Parathyroid adenoma (tissue), 2 donors: ENCODE measurements around the gene TNIP3.

Experiments
- H2AFZ ChIP-seq: fragments of 300-600 bp; sonication (generic); one replicate; pipeline ENCODE4 v1.7.0; 2017; ENCODE audit warnings: antibody characterized with exemption, mild to moderate bottlenecking
- H3K27ac ChIP-seq: fragments of 300-600 bp; sonication (generic); one replicate; pipeline ENCODE4 v1.7.0; 2017
- H3K27me3 ChIP-seq: fragments of 300-600 bp; sonication (generic); one replicate; pipeline ENCODE4 v1.7.0; 2017; ENCODE audit warnings: low read length; ENCODE audit not compliant: control insufficient read depth, insufficient read depth
- H3K36me3 ChIP-seq: fragments of 300-600 bp; sonication (generic); one replicate; pipeline ENCODE4 v1.7.0; 2017; ENCODE audit warnings: low read length; ENCODE audit not compliant: control insufficient read depth, insufficient read depth
- H3K4me1 ChIP-seq: fragments of 300-600 bp; sonication (generic); one replicate; pipeline ENCODE4 v1.7.0; 2017; ENCODE audit warnings: control low read depth
- H3K4me2 ChIP-seq: fragments of 300-600 bp; sonication (generic); one replicate; pipeline ENCODE4 v1.7.0; 2017; ENCODE audit warnings: low read length
- H3K4me3 ChIP-seq: fragments of 300-600 bp; sonication (generic); one replicate; pipeline ENCODE4 v1.7.0; 2017; ENCODE audit warnings: low read depth, low read length
- H3K79me2 ChIP-seq: fragments of 300-600 bp; sonication (generic); one replicate; pipeline ENCODE4 v1.7.0; 2017; ENCODE audit warnings: control low read depth
- H3K9ac ChIP-seq: fragments of 300-600 bp; sonication (generic); one replicate; pipeline ENCODE4 v1.7.0; 2017; ENCODE audit warnings: mild to moderate bottlenecking
- H3K9me3 ChIP-seq: fragments of 300-600 bp; sonication (generic); one replicate; pipeline ENCODE4 v1.7.0; 2017; ENCODE audit warnings: low read length; ENCODE audit not compliant: control insufficient read depth
- CTCF ChIP-seq: fragments of 300-600 bp; sonication (generic); IDR thresholded peaks from one replicate; pipeline ENCODE4 v1.7.0; 2017; ENCODE audit warnings: antibody characterized with exemption, mild to moderate bottlenecking
- donor health status: primary hyperparathyroidism.

TNIP3 gene

GRCh38 chr4:121108557-121108956 is 55.6 kb downstream of the TNIP3 start:
- Histone ChIP-seq H3K9me3 (no peaks in the 10 kb centered on the region), H3K27ac (no peak overlapping the region), H3K4me1 (no peaks in the 10 kb centered on the region), H3K4me3 (no peak overlapping the region), H3K9ac (no peak overlapping the region), H3K36me3 (no peaks in the 10 kb centered on the region), H2AFZ (no peak overlapping the region), H3K27me3 (no peaks in the 10 kb centered on the region), H3K4me2 (no peak overlapping the region), H3K79me2 (no peaks in the 10 kb centered on the region)
- TF ChIP-seq CTCF, result no peak

DNA sequence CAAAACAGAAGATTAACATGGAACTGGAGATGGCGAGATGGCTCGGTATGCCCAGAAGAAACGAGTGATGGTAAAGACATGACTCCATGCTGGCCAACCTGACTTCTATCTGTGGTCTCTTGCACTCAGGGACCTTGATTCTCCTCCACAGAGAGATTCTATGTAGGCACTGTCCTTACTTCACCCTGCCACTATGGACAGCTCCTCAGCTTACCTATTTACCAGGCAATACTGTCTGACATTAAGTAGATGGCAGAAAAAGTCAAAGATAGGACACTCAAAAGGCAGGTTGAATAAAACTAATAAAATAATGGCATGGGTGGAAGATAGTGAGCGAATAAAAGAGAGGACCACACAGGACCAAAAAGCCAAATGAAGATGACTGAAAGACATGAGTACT is 56.6 kb downstream of the TNIP3 start:
- Histone ChIP-seq H3K9ac (no peak overlapping the region), H3K79me2 (no peaks in the 10 kb centered on the region), H3K36me3 (no peaks in the 10 kb centered on the region), H3K4me3 (no peak overlapping the region), H3K9me3 (no peaks in the 10 kb centered on the region), H3K4me1 (no peaks in the 10 kb centered on the region), H3K27me3 (no peaks in the 10 kb centered on the region), H3K27ac (no peak overlapping the region), H3K4me2 (no peak overlapping the region), H2AFZ (no peak overlapping the region)
- TF ChIP-seq CTCF, result no peak

DNA sequence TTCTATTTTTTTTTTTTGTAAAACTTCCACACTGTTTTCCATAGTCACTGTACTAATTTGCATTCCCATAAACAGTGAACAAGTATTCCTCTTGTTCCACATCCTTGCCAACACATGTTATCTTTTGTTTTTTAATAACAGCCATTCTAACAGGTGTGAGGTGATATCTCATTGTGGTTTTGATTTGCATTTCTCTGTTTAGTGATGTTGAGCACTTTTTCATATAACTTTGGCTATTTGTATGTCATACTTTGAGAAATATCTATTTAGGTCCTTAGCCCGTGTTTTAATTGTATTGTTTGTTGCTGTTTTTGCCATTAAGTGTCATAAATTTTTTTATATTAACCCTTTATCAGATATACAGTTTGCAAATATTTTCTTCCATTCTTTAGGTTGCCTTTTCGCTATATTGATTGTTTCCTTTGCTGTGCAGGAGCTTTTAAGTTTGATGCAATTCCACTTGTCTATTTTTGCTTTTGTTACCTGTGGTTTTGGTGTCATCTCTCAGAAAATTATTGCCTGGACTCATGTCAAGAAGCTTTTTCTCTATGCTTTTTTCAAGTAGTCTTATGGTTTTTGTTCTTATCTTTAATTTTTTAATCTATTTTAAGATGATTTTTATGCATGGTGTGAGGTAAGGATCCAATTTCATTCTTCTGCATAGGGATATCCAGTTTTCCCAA is 63.9 kb downstream of the TNIP3 start:
- Histone ChIP-seq H3K27me3 (no peaks in the 10 kb centered on the region), H3K4me3 (no peak overlapping the region), H3K36me3 (no peaks in the 10 kb centered on the region), H2AFZ (no peak overlapping the region), H3K4me1 (no peaks in the 10 kb centered on the region), H3K27ac (no peak overlapping the region), H3K9ac (no peak overlapping the region), H3K9me3 (no peaks in the 10 kb centered on the region), H3K4me2 (no peak overlapping the region), H3K79me2 (no peaks in the 10 kb centered on the region)
- TF ChIP-seq CTCF, result no peak

DNA sequence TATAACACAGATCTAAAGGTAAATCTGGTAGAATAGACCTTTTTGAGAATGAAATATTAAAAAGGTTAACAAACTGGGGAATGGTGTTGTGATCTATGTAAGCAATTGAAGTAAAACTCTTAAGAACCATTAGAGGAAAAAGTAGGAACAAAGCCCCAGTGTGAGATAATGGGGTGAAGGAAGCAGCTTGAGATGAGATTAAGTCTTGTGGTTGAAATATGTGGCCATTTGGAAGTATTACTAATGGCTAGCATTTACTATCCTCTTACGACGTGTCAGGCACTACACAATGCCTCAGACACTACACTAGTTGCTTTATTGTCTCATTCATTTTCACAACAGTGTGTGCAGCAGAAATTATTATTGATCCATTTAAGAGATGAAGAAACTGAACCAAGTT is 65.9 kb downstream of the TNIP3 start:
- Histone ChIP-seq H3K27me3 (no peaks in the 10 kb centered on the region), H3K79me2 (no peaks in the 10 kb centered on the region), H3K9ac (no peak overlapping the region), H3K4me3 (no peak overlapping the region), H3K27ac (no peak overlapping the region), H3K36me3 (no peaks in the 10 kb centered on the region), H3K4me2 (no peak overlapping the region), H3K4me1 (no peaks in the 10 kb centered on the region), H3K9me3 (no peaks in the 10 kb centered on the region), H2AFZ (no peak overlapping the region)
- no peak for TF ChIP-seq CTCF

- Histone ChIP-seq H3K4me2 (no peak overlapping the region), H3K4me3 (no peak overlapping the region), H2AFZ (no peak overlapping the region), H3K36me3 (no peaks in the 10 kb centered on the region), H3K9me3 (no peaks in the 10 kb centered on the region), H3K4me1 (no peaks in the 10 kb centered on the region), H3K9ac (no peak overlapping the region), H3K79me2 (no peaks in the 10 kb centered on the region), H3K27ac (no peak overlapping the region), H3K27me3 (no peaks in the 10 kb centered on the region)
- TF ChIP-seq CTCF, result peak; percentile 41
These were observed 67.5 kb downstream of the TNIP3 start for GRCh38 chr4:121096629-121097028.
